IPS DF 6.9 (cell line): ENCODE measurements around the gene MRPL14.

Experiments
- DNase-seq: peaks from one replicate; pipeline ENCODE4 v3.0.0-alpha.2; 2013; ENCODE audit warnings: low read depth, low spot score
- H3K27ac ChIP-seq: one replicate; pipeline ENCODE4 v1.5.1; 2013; ENCODE audit warnings: low read length, control low read depth
- H3K27me3 ChIP-seq: 2 replicates; pipeline ENCODE4 v1.6.1; 2013; ENCODE audit warnings: mild to moderate bottlenecking, low read length; ENCODE audit not compliant: control insufficient read depth, insufficient read depth
- H3K36me3 ChIP-seq: 2 replicates; pipeline ENCODE4 v1.6.1; 2013; ENCODE audit warnings: low read length; ENCODE audit not compliant: control insufficient read depth, insufficient read depth
- H3K4me1 ChIP-seq: 2 replicates; pipeline ENCODE4 v1.6.1; 2013; ENCODE audit warnings: low read length; ENCODE audit not compliant: control insufficient read depth, insufficient read depth
- H3K4me3 ChIP-seq: 2 replicates; pipeline ENCODE4 v1.5.1; 2013; ENCODE audit warnings: mild to moderate bottlenecking, low read length
- H3K9me3 ChIP-seq: 2 replicates; pipeline ENCODE4 v1.6.1; 2013; ENCODE audit warnings: low read length, inconsistent platforms; ENCODE audit not compliant: control insufficient read depth, insufficient read depth
- WGBS: extraction: QIAGEN DNeasy Blood & Tissue Kit; methylation state at CpG from one replicate; pipeline ENCODE4 v1.1.7; 2013; ENCODE audit warnings: mixed read lengths, missing lambda C conversion rate; ENCODE audit not compliant: insufficient read length, insufficient coverage; 5-methylcytosine and 5-hydroxymethylcytosine counted together

The MRPL14 gene

GRCh38 chr6:44110966-44111365 lies 16.3 kb downstream of the MRPL14 start:
- DNase-seq: no peak
- H3K9me3 ChIP-seq: no peaks in the 10 kb centered on the region

GRCh38 chr6:44110005-44110676 lies 17.1 kb downstream of the MRPL14 start:
- no peak overlapping the region for H3K4me3 ChIP-seq
- H3K9me3 ChIP-seq: no peaks in the 10 kb centered on the region
- H3K4me1 ChIP-seq: no peaks in the 10 kb centered on the region
- peaks cover 30% of the 10 kb centered on the region; the same call in 1 of the 2 replicates for H3K36me3 ChIP-seq
- H3K27me3 ChIP-seq: no peaks in the 10 kb centered on the region
- no peak for DNase-seq
- no peak overlapping the region for H3K27ac ChIP-seq
- WGBS: no CpG with 5 or more reads among the region's 6 CpGs

More at GRCh38 chr6:44110966-44111365, 16.3 kb downstream of the MRPL14 start:
- Histone ChIP-seq H3K4me3 (no peak overlapping the region), H3K27ac (no peak overlapping the region), H3K36me3 (peaks cover 30% of the 10 kb centered on the region; the same call in 1 of the 2 replicates), H3K4me1 (no peaks in the 10 kb centered on the region), H3K27me3 (no peaks in the 10 kb centered on the region)
- WGBS: no CpG with 5 or more reads among the region's 3 CpGs

- Histone ChIP-seq H3K4me1 (no peaks in the 10 kb centered on the region; the same call in 1 of the 2 replicates), H3K9me3 (no peaks in the 10 kb centered on the region), H3K36me3 (peaks cover 37% of the 10 kb centered on the region), H3K27ac (no peak overlapping the region), H3K4me3 (no peak overlapping the region), H3K27me3 (no peaks in the 10 kb centered on the region)
- DNase-seq: no peak
- WGBS: no CpG with 5 or more reads among the region's 10 CpGs
Observed at GRCh38 chr6:44109212-44109611, 18.0 kb downstream of the MRPL14 start.

- Histone ChIP-seq H3K27me3 (no peaks in the 10 kb centered on the region), H3K9me3 (no peaks in the 10 kb centered on the region), H3K36me3 (peaks cover 34% of the 10 kb centered on the region), H3K4me1 (no peaks in the 10 kb centered on the region; the same call in 1 of the 2 replicates), H3K4me3 (no peak overlapping the region), H3K27ac (no peak overlapping the region)
- WGBS: no CpG with 5 or more reads among the region's 1 CpG
- no peak for DNase-seq
Observed at GRCh38 chr6:44108471-44108870, 18.8 kb downstream of the MRPL14 start.

GRCh38 chr6:44107017-44107416 lies 20.2 kb downstream of the MRPL14 start:
- Histone ChIP-seq H3K36me3 (peaks cover 32% of the 10 kb centered on the region), H3K9me3 (no peaks in the 10 kb centered on the region), H3K27ac (no peak overlapping the region), H3K4me1 (no peaks in the 10 kb centered on the region; the same call in 1 of the 2 replicates), H3K27me3 (no peaks in the 10 kb centered on the region), H3K4me3 (no peak overlapping the region)
- no peak for DNase-seq
- WGBS: no CpG with 5 or more reads among the region's 5 CpGs

GRCh38 chr6:44105993-44106740 lies 21.1 kb downstream of the MRPL14 start:
- DNase-seq: no peak
- H3K27ac ChIP-seq: no peak overlapping the region
- no CpG with 5 or more reads among the region's 3 CpGs for WGBS
- H3K4me1 ChIP-seq: no peaks in the 10 kb centered on the region; the same call in 1 of the 2 replicates
- no peaks in the 10 kb centered on the region for H3K27me3 ChIP-seq
- H3K4me3 ChIP-seq: no peak overlapping the region
- H3K9me3 ChIP-seq: no peaks in the 10 kb centered on the region
- peaks cover 23% of the 10 kb centered on the region for H3K36me3 ChIP-seq

GRCh38 chr6:44105146-44105545 lies 22.1 kb downstream of the MRPL14 start:
- no peaks in the 10 kb centered on the region for H3K9me3 ChIP-seq
- no peak overlapping the region for H3K27ac ChIP-seq
- no CpG with 5 or more reads among the region's 7 CpGs for WGBS
- no peaks in the 10 kb centered on the region for H3K27me3 ChIP-seq
- no peak for DNase-seq
- peaks cover 16% of the 10 kb centered on the region for H3K36me3 ChIP-seq
- H3K4me3 ChIP-seq: no peak overlapping the region
- no peaks in the 10 kb centered on the region; the same call in 1 of the 2 replicates for H3K4me1 ChIP-seq

- Histone ChIP-seq H3K9me3 (no peaks in the 10 kb centered on the region), H3K36me3 (peaks cover 16% of the 10 kb centered on the region), H3K4me3 (no peak overlapping the region), H3K27me3 (no peaks in the 10 kb centered on the region), H3K4me1 (no peaks in the 10 kb centered on the region; the same call in 1 of the 2 replicates), H3K27ac (no peak overlapping the region)
- no CpG with 5 or more reads among the region's 3 CpGs for WGBS
- DNase-seq: no peak
Observed at GRCh38 chr6:44104481-44105021, 22.7 kb downstream of the MRPL14 start.

GRCh38 chr6:44102527-44102926 lies 24.7 kb downstream of the MRPL14 start:
- Histone ChIP-seq H3K4me1 (no peaks in the 10 kb centered on the region; the same call in 1 of the 2 replicates), H3K27me3 (no peaks in the 10 kb centered on the region), H3K27ac (no peak overlapping the region), H3K9me3 (no peaks in the 10 kb centered on the region), H3K36me3 (peaks cover 12% of the 10 kb centered on the region), H3K4me3 (no peak overlapping the region)
- DNase-seq: no peak
- no CpG with 5 or more reads among the region's 2 CpGs for WGBS

- no peak overlapping the region for H3K27ac ChIP-seq
- H3K9me3 ChIP-seq: no peaks in the 10 kb centered on the region
- H3K4me3 ChIP-seq: no peak overlapping the region
- DNase-seq: no peak
- no CpG with 5 or more reads among the region's 4 CpGs for WGBS
- H3K36me3 ChIP-seq: peaks cover 9% of the 10 kb centered on the region
- H3K27me3 ChIP-seq: no peaks in the 10 kb centered on the region
- no peaks in the 10 kb centered on the region; the same call in 1 of the 2 replicates for H3K4me1 ChIP-seq
Observed at GRCh38 chr6:44101832-44102231, 25.4 kb downstream of the MRPL14 start.
